K562 (cell line): Measurements from ENCODE around the gene MMP24OS. TPM values are rescaled to one million over a fixed set of nuclear protein-coding genes. Genes with fewer than 3 reads are reported as not detected.

Experiments used
- ATAC-seq: fragments of 200-7000 bp; cut with Tn5 transposase; 3 replicates; pipeline ENCODE4 v1.9.1; 2020; ENCODE audit warnings: moderate library complexity
- BruUV-seq: library from RNA; stranded (reverse); fragments of 400-500 nt; replicated peaks from 2 replicates; lab custom pipeline; 2021; lab: Mats Ljungman, UMichigan
- CTCF ChIA-PET: fragments of 300-600 bp; formaldehyde crosslinking; extraction: SDS; loops from one replicate; lab custom pipeline; 2021; ENCODE audit warnings: low intra/inter-chr PET ratio; lab: Yijun Ruan, JAX
- POLR2A ChIA-PET: fragments of 300-600, 350-650 bp; sonication (Branson Sonifier 250); formaldehyde crosslinking; extraction: SDS; loops from one replicate; lab custom pipeline; 2021; ENCODE audit warnings: antibody characterized with exemption, inconsistent platforms; lab: Yijun Ruan, JAX
- DNase-seq, 4 experiments: peaks; one replicate each; pipeline versions ENCODE4 v3.0.0 to v3.0.0-alpha.2; 2011 to 2018; ENCODE audit warnings: low spot score in 3 of 4, mixed read lengths in 3 of 4; ENCODE audit errors: extremely low read depth in 1 of 4
- FAIRE-seq: peaks from 2 replicates; lab custom pipeline; 2011; peaks lifted over from hg19 to GRCh38; lab: Jason Lieb, UNC
- H2AFZ ChIP-seq: 2 replicates; pipeline ENCODE4 v1.6.0; 2011; ENCODE audit warnings: low read depth, low read length, control low read depth, inconsistent platforms
- H3K27ac ChIP-seq: fragments of 200-600 bp; 3 replicates; pipeline ENCODE4 v1.8.0; 2011; ENCODE audit warnings: low read depth, mild to moderate bottlenecking, control low read depth, inconsistent platforms, low read length, moderate library complexity, mixed read lengths; ENCODE audit errors: extremely low read depth
- H3K27me3 ChIP-seq, 2 experiments: fragments of 300-600 bp in 1 of 2; 2 replicates in 1 of 2; 3 replicates in 1 of 2; pipeline versions ENCODE4 v1.6.0 to v1.8.0; 2011; ENCODE audit warnings: inconsistent platforms in 2 of 2, low read length in 2 of 2, mild to moderate bottlenecking in 1 of 2, mixed read lengths in 1 of 2, moderate library complexity in 1 of 2; ENCODE audit not compliant: control insufficient read depth in 2 of 2, insufficient read depth in 2 of 2
- H3K36me3 ChIP-seq: fragments of 300-600 bp; 3 replicates; pipeline ENCODE4 v1.8.0; 2011; ENCODE audit warnings: mild to moderate bottlenecking, low read length, inconsistent platforms; ENCODE audit not compliant: control insufficient read depth, insufficient read depth
- H3K4me1 ChIP-seq, 2 experiments: fragments of 200-600 bp in 1 of 2; replicated peaks in 1 of 2; 2 replicates in 1 of 2; 3 replicates in 1 of 2; pipeline versions ENCODE4 v1.5.1 to v1.8.0; 2011; ENCODE audit warnings: inconsistent platforms in 2 of 2, low read length in 2 of 2, mild to moderate bottlenecking in 1 of 2, mixed read lengths in 1 of 2, moderate library complexity in 1 of 2; ENCODE audit not compliant: control insufficient read depth in 2 of 2, insufficient read depth in 2 of 2
- H3K4me2 ChIP-seq: 2 replicates; pipeline ENCODE4 v1.6.1; 2011; ENCODE audit warnings: low read length, control low read depth, inconsistent platforms, mixed read lengths; ENCODE audit not compliant: insufficient read depth
- H3K4me3 ChIP-seq: fragments of 200-600 bp; sonication (generic), shearing (Covaris generic); 2 replicates; pipeline ENCODE4 v1.5.1; 2016; ENCODE audit warnings: control low read depth, inconsistent platforms
- H3K79me2 ChIP-seq: fragments of 200-600 bp; 3 replicates; pipeline ENCODE4 v1.8.0; 2011; ENCODE audit warnings: low read length, inconsistent platforms; ENCODE audit not compliant: control insufficient read depth, insufficient read depth
- H3K9ac ChIP-seq, 2 experiments: 2 replicates each; pipeline versions ENCODE4 v1.6.0 to v1.6.1; 2011; ENCODE audit warnings: low read depth in 2 of 2, low read length in 2 of 2, control low read depth in 1 of 2, inconsistent platforms in 1 of 2, mild to moderate bottlenecking in 1 of 2, mixed read lengths in 1 of 2; ENCODE audit not compliant: insufficient read depth in 1 of 2
- H3K9me1 ChIP-seq: one replicate; pipeline ENCODE4 v1.6.0; 2011; ENCODE audit warnings: inconsistent platforms, mild to moderate bottlenecking, low read length, moderate library complexity; ENCODE audit not compliant: control insufficient read depth, insufficient read depth
- H3K9me3 ChIP-seq: replicated peaks from 2 replicates; pipeline ENCODE4 v1.5.1; 2011; ENCODE audit warnings: low read depth, low read length, inconsistent platforms; ENCODE audit not compliant: control insufficient read depth, insufficient read depth
- H4K20me1 ChIP-seq: replicated peaks from 2 replicates; pipeline ENCODE4 v1.6.1; 2011; ENCODE audit warnings: low read length, inconsistent platforms, mixed read lengths; ENCODE audit not compliant: control insufficient read depth, insufficient read depth
- ARID3A ChIP-seq: IDR thresholded peaks from 2 replicates; pipeline ENCODE4 v1.6.1; 2012; ENCODE audit warnings: low read depth, low read length, improper control_type of control experiment, borderline replicate concordance
- ATF1 ChIP-seq, 2 experiments: fragments of 450-650 bp in 1 of 2; IDR thresholded peaks; 2 replicates each; pipeline ENCODE4 v1.6.1; 2016; ENCODE audit warnings: missing compliant biosample characterization in 1 of 2, missing genetic modification characterization in 1 of 2
- CHD4 ChIP-seq: fragments of 200-600 bp; sonication (generic); IDR thresholded peaks from 3 replicates; pipeline ENCODE4 v1.6.1; 2012; ENCODE audit warnings: low read depth, mild to moderate bottlenecking, mixed read lengths, low read length, inconsistent platforms; ENCODE audit not compliant: insufficient read depth, insufficient replicate concordance, poor library complexity, severe bottlenecking
- ELF1 ChIP-seq: fragments of 200-800 bp; sonication (Bioruptor generic); IDR thresholded peaks from 2 replicates; pipeline ENCODE4 v1.6.1; 2016; ENCODE audit warnings: missing genetic modification characterization, missing compliant biosample characterization
- GATAD2A ChIP-seq: fragments of 450-650 bp; IDR thresholded peaks from 2 replicates; pipeline ENCODE4 v1.6.1; 2017
- HDAC1 ChIP-seq, 2 experiments: fragments of 450-650 bp; IDR thresholded peaks; 2 replicates each; pipeline ENCODE4 v1.6.1; 2016 to 2017; ENCODE audit warnings: inconsistent platforms in 1 of 2, mild to moderate bottlenecking in 1 of 2, moderate library complexity in 1 of 2
- HDAC8 ChIP-seq: fragments of 450-650 bp; IDR thresholded peaks from 2 replicates; pipeline ENCODE4 v1.6.1; 2016; ENCODE audit warnings: mild to moderate bottlenecking, missing genetic modification characterization, moderate library complexity, missing compliant biosample characterization
- JUNB ChIP-seq: fragments of 450-650 bp; formaldehyde crosslinking; conservative IDR thresholded peaks from 2 replicates; pipeline ENCODE4 v1.4.0; 2020; ENCODE audit warnings: mild to moderate bottlenecking
- MTA1 ChIP-seq: fragments of 450-650 bp; IDR thresholded peaks from 2 replicates; pipeline ENCODE4 v1.6.1; 2017; ENCODE audit warnings: borderline replicate concordance
- NFE2 ChIP-seq: IDR thresholded peaks from 2 replicates; pipeline ENCODE4 v1.6.1; 2014; ENCODE audit warnings: antibody characterized with exemption, low read depth
- PHF21A ChIP-seq: fragments of 450-650 bp; IDR thresholded peaks from 2 replicates; pipeline ENCODE4 v1.6.1; 2017; ENCODE audit warnings: low read depth, borderline replicate concordance
- SMAD1 ChIP-seq: fragments of 150-350 bp; IDR thresholded peaks from 2 replicates; pipeline ENCODE4 v1.6.1; 2014; ENCODE audit warnings: low read length, low read depth; ENCODE audit not compliant: partially characterized antibody
- SNAPC5 ChIP-seq: fragments of 250-450 bp; sonication (Bioruptor Pico); IDR thresholded peaks from 2 replicates; pipeline ENCODE4 v1.8.0; 2021; ENCODE audit warnings: moderate library complexity, mild to moderate bottlenecking, inconsistent platforms
- THRAP3 ChIP-seq: fragments of 450-650 bp; IDR thresholded peaks from 2 replicates; pipeline ENCODE4 v1.6.1; 2016; ENCODE audit warnings: mild to moderate bottlenecking, inconsistent platforms, borderline replicate concordance
- TOE1 ChIP-seq, 2 experiments: fragments of 450-650 bp in 1 of 2; sonication (generic) in 1 of 2; formaldehyde crosslinking in 1 of 2; IDR thresholded peaks; 2 replicates each; pipeline versions ENCODE4 v1.7.1 to v1.8.0; 2016 to 2022; ENCODE audit warnings: borderline replicate concordance in 2 of 2, mild to moderate bottlenecking in 2 of 2, antibody characterized with exemption in 1 of 2, inconsistent platforms in 1 of 2, low read depth in 1 of 2, missing genetic modification reagents in 1 of 2, moderate library complexity in 1 of 2
- ZC3H11A ChIP-seq: IDR thresholded peaks from 2 replicates; pipeline ENCODE4 v1.6.1; 2012; ENCODE audit warnings: low read depth, low read length, improper control_type of control experiment
- ZNF175 ChIP-seq: fragments of 200-800 bp; sonication (Bioruptor generic); IDR thresholded peaks from 2 replicates; pipeline ENCODE4 v1.6.1; 2016; ENCODE audit warnings: low read depth, mild to moderate bottlenecking, missing genetic modification characterization, missing compliant biosample characterization
- ZNF253 ChIP-seq: fragments of 250-450 bp; sonication (Bioruptor Pico); conservative IDR thresholded peaks from 2 replicates; pipeline ENCODE4 v1.6.1; 2021; ENCODE audit warnings: mild to moderate bottlenecking
- ZNF3 ChIP-seq: fragments of 250-450 bp; sonication (Bioruptor Pico); IDR thresholded peaks from 2 replicates; pipeline ENCODE4 v1.5.0; 2021; ENCODE audit warnings: mild to moderate bottlenecking, moderate library complexity
- ZNF785 ChIP-seq: fragments of 250-450 bp; sonication (Bioruptor Pico); IDR thresholded peaks from 2 replicates; pipeline ENCODE4 v1.4.0; 2020; ENCODE audit warnings: mild to moderate bottlenecking
- WGBS: fragments of 100-300 bp; shearing (Covaris generic); methylation state at CpG from one replicate; pipeline ENCODE4 v1.1.6; 2016; ENCODE audit warnings: low coverage, mixed read lengths; ENCODE audit not compliant: insufficient coverage; ENCODE audit errors: missing lambda C conversion rate; 5-methylcytosine and 5-hydroxymethylcytosine counted together
- in situ Hi-C: fragments of 300-500 bp; cut with MboI; formaldehyde crosslinking; loops from 4 replicates; pipeline ENCODE4 v1.15.0; 2018; ENCODE audit warnings: inconsistent platforms, mixed read lengths
- intact Hi-C: fragments of 100-400 bp; cut with micrococcal nuclease; formaldehyde crosslinking; loops from 2 replicates; pipeline ENCODE4 v1.14.2; 2022
- polyA plus RNA-seq, 8 experiments: library from polyadenylated mRNA; depleted of rRNA in 4 of 8; stranded (reverse) in 5 of 8; unstranded in 3 of 8; fragments of >200 nt; fragmentation: Nextera tagmentation in 2 of 8; fragmentation: Illumina TruSeq in 1 of 8; extraction: Ambion mirVana in 2 of 8; extraction: Trizol in 1 of 8; gene quantifications; 2 replicates each; pipeline versions ENCODE4 v1.2.1 to v1.2.3, GENCODE V29; 2011 to 2014; ENCODE audit warnings: inconsistent platforms in 1 of 8, missing spikeins in 1 of 8
- total RNA-seq, 7 experiments: library from RNA; depleted of rRNA in 6 of 7; stranded (reverse); fragments of >200 nt in 6 of 7; fragmentation: Illumina TruSeq in 2 of 7; extraction: Trizol in 2 of 7; gene quantifications; 2 replicates each; pipeline versions ENCODE4 v1.2.1 to v1.2.3, GENCODE V29; 2011 to 2021; ENCODE audit warnings: low replicate concordance in 1 of 7
- TF ChIP-seq, protein P1 (sequence below): sonication (generic); formaldehyde crosslinking; IDR thresholded peaks from 2 replicates; pipeline ENCODE4 v1.8.0; 2022; ENCODE audit warnings: missing genetic modification reagents, mild to moderate bottlenecking, borderline replicate concordance

Gene MMP24OS
- total and polyA plus RNA-seq, 9 of the 15 experiments (the other 6 are each of a cell fraction or from before 2014, with no cell fraction given), result 0.92 to 41.5 (median 11.4) TPM

DNA sequence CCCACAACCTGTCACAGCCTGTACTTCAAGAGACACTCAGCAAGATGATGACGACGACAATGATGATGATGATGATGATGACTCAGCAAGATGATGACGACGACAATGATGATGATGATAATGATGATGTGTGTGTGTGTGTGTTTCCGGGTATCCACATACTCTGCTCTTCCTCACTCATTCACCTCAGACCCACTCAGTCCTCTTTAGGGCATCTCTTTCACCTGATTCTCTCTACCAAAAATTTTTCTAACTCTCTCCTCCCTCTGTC lies 7.8 kb upstream of the MMP24OS start:
- Histone ChIP-seq H3K79me2 (peaks cover 38% of the 10 kb centered on the region), H3K9me3 (no peaks in the 10 kb centered on the region), H3K9me1 (no peaks in the 10 kb centered on the region), H3K4me1 (peaks cover 10 to 47% of the 10 kb centered on the region in 2 experiments; a peak in 4 of 5 replicates), H3K9ac (0 out of 4 replicates have a peak overlapping the region, but pooled peaks of 1 of the 2 experiments have one; percentile 6), H3K27ac (peak overlapping the region; percentile 1), H3K27me3 (0 out of 5 replicates have a peak, but pooled peaks cover 0 to 4% of the 10 kb centered on the region in 2 experiments), H4K20me1 (no peaks in the 10 kb centered on the region), H2AFZ (no peak overlapping the region), H3K4me3 (no peak overlapping the region), H3K4me2 (peak overlapping the region; percentile 95), H3K36me3 (peaks cover 24% of the 10 kb centered on the region)
- ChIA-PET POLR2A (interaction anchor here (1.1 kb wide), 1 partner anchor 11 kb away, joined by 3 read pairs; no protein-coding TSS in a partner anchor), CTCF (no interaction called here)
- FAIRE-seq (peak; percentile 82), ATAC-seq (no peak), DNase-seq (peak in 2 of 4 experiments; percentile 21 to 67)
- intact Hi-C loops (no loop called here), in situ Hi-C loops (no loop called here)
- no TSS peak for BruUV-seq
- WGBS, result 10% methylated on average over 5 of the region's 5 CpGs
- TF ChIP-seq NFE2 (peak; percentile 97), ZNF253 (CRISPR knock-in tag) (no peak), ZNF175 (CRISPR knock-in tag) (0 out of 2 replicates have a peak, but pooled peaks have one; percentile 1), PHF21A (0 out of 2 replicates have a peak, but pooled peaks have one; percentile 24), SNAPC5 (CRISPR knock-in tag) (no peak), JUNB (CRISPR knock-in tag) (peak; percentile 81), ZNF3 (CRISPR knock-in tag) (no peak), ARID3A (0 out of 2 replicates have a peak, but pooled peaks have one; percentile 21), SMAD1 (no peak), THRAP3 (peak; percentile 26; the same call in 1 of the 2 replicates), HDAC8 (no peak), ATF1 (CRISPR knock-in tag; IDR thresholded peaks at IDR 0.05) (peak; percentile 40; the same call in 1 of the 2 replicates), ATF1 (tag; IDR thresholded peaks at IDR 0.05) (peak; percentile 97), ZC3H11A (no peak), GATAD2A (peak; percentile 62; the same call in 1 of the 2 replicates), ELF1 (peak; percentile 74), TOE1 (IDR thresholded peaks at IDR 0.05; ENCODE audit: borderline replicate concordance) (0 out of 2 replicates have a peak, but pooled peaks have one; percentile 24), TOE1 (CRISPR knock-in tag; IDR thresholded peaks at IDR 0.05; ENCODE audit: borderline replicate concordance, low read depth) (no peak), HDAC1 (IDR thresholded peaks at IDR 0.05) (peak in 1 of 2 experiments; percentile 81; a peak in 2 of 4 replicates), MTA1 (peak; percentile 60; the same call in 1 of the 2 replicates), CHD4 (no peak), ZNF785 (no peak)
- TF ChIP-seq, protein P1, sequence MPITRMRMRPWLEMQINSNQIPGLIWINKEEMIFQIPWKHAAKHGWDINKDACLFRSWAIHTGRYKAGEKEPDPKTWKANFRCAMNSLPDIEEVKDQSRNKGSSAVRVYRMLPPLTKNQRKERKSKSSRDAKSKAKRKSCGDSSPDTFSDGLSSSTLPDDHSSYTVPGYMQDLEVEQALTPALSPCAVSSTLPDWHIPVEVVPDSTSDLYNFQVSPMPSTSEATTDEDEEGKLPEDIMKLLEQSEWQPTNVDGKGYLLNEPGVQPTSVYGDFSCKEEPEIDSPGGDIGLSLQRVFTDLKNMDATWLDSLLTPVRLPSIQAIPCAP (CRISPR knock-in tag), result no peak
